HEK293 (cell line): Measurements from ENCODE around the gene RTCA.
"Not testable (repeated sequence)": the region's sequence is repeated elsewhere in the genome, so short reads cannot be mapped to it uniquely, and the experiment has no call there.

Source experiments
- KLF16 ChIP-seq: fragments of 450-650 bp; formaldehyde crosslinking; IDR thresholded peaks from 2 replicates; pipeline ENCODE4 v1.5.1; 2017; ENCODE audit warnings: missing biosample characterization, missing genetic modification characterization
- ZFP41 ChIP-seq: fragments of 450-650 bp; formaldehyde crosslinking; IDR thresholded peaks from 2 replicates; pipeline ENCODE4 v1.5.1; 2016; ENCODE audit warnings: missing biosample characterization, missing genetic modification characterization, borderline replicate concordance
- TF ChIP-seq, protein P1 (sequence below): fragments of 450-650 bp; formaldehyde crosslinking; IDR thresholded peaks from 2 replicates; pipeline ENCODE4 v1.5.1; 2016; ENCODE audit warnings: missing biosample characterization, missing genetic modification characterization

DNA sequence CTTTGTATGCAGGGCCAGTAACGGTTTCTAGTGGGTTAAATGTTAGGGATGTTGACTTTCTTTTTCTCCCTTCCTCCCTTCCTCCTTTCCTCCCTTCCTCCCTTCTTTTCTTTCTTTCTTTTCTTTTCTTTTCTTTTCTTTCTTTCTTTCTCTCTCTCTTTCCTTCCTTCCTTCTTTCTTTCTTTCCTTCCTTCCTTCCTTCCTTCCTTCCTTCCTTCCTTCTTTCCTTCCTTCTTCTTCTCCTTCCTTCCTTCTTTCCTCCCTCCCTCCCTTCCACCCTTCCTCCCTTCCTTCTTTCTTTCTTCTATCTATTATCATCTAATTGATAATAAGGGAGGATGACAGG is 60.3 kb downstream of the RTCA start:
- TF ChIP-seq KLF16, ZFP41 (tag by site-specific recombination): not testable (repeated sequence)
- TF ChIP-seq, protein P1, sequence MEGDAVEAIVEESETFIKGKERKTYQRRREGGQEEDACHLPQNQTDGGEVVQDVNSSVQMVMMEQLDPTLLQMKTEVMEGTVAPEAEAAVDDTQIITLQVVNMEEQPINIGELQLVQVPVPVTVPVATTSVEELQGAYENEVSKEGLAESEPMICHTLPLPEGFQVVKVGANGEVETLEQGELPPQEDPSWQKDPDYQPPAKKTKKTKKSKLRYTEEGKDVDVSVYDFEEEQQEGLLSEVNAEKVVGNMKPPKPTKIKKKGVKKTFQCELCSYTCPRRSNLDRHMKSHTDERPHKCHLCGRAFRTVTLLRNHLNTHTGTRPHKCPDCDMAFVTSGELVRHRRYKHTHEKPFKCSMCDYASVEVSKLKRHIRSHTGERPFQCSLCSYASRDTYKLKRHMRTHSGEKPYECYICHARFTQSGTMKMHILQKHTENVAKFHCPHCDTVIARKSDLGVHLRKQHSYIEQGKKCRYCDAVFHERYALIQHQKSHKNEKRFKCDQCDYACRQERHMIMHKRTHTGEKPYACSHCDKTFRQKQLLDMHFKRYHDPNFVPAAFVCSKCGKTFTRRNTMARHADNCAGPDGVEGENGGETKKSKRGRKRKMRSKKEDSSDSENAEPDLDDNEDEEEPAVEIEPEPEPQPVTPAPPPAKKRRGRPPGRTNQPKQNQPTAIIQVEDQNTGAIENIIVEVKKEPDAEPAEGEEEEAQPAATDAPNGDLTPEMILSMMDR (tag by site-specific recombination): not testable (repeated sequence)
